GM18511 (cell line): Measurements from ENCODE around the gene STARD3NL.
A peak's percentile ranks its signal among the peaks of the same experiment; 100 is the strongest.
"Not testable (repeated sequence)": the region's sequence is repeated elsewhere in the genome, so short reads cannot be mapped to it uniquely, and the experiment has no call there.

ENCODE experiments used
- ATAC-seq: cut with Tn5 transposase; IDR thresholded peaks from one replicate; pipeline ENCODE4 v1.9.1; 2021; ENCODE audit warnings: mild to moderate bottlenecking, moderate library complexity; ENCODE audit not compliant: unreplicated experiment

The STARD3NL gene

GRCh38 chr7:38178004-38178694 lies at the start of gene STARD3NL:
Gene STARD3NL (plus strand): TSS chr7:38178245. CDS start chr7:38207505, 29,260 bp downstream.
- ATAC-seq = peak; percentile 98

- ATAC-seq = no peak
Measured at GRCh38 chr7:38129162-38129561, 48.9 kb upstream of the STARD3NL start.

- no peak for ATAC-seq
Measured at GRCh38 chr7:38129579-38129978, 48.5 kb upstream of the STARD3NL start.

GRCh38 chr7:38138171-38138570 lies 39.9 kb upstream of the STARD3NL start:
- no peak for ATAC-seq

GRCh38 chr7:38141187-38141586 lies 36.9 kb upstream of the STARD3NL start:
- ATAC-seq = no peak

- ATAC-seq = peak; percentile 87
Measured at GRCh38 chr7:38142736-38143135, 35.3 kb upstream of the STARD3NL start.

GRCh38 chr7:38147005-38147404 lies 31.0 kb upstream of the STARD3NL start:
- no peak for ATAC-seq

- ATAC-seq = no peak
Measured at GRCh38 chr7:38151556-38151955, 26.5 kb upstream of the STARD3NL start.

GRCh38 chr7:38153515-38153914 lies 24.5 kb upstream of the STARD3NL start:
- ATAC-seq = no peak

- no peak for ATAC-seq
Measured at GRCh38 chr7:38154278-38154677, 23.8 kb upstream of the STARD3NL start.

- ATAC-seq = no peak
Measured at GRCh38 chr7:38160003-38160571, 18.0 kb upstream of the STARD3NL start.

- ATAC-seq = no peak
Measured at GRCh38 chr7:38162036-38162435, 16.0 kb upstream of the STARD3NL start.

- ATAC-seq = no peak
Measured at GRCh38 chr7:38163671-38164070, 14.4 kb upstream of the STARD3NL start.

- ATAC-seq = no peak
Measured at GRCh38 chr7:38168890-38169570, 9.0 kb upstream of the STARD3NL start.

GRCh38 chr7:38169847-38170246 lies 8.2 kb upstream of the STARD3NL start:
- peak; percentile 76 for ATAC-seq

- ATAC-seq = peak; percentile 75
Measured at GRCh38 chr7:38171623-38172391, 6.2 kb upstream of the STARD3NL start.

GRCh38 chr7:38175547-38175946 lies 2.5 kb upstream of the STARD3NL start:
- not testable (repeated sequence) for ATAC-seq

- ATAC-seq = no peak
Measured at GRCh38 chr7:38177621-38178003, 433 bp upstream of the STARD3NL start.

GRCh38 chr7:38178695-38179344 lies 775 bp downstream of the STARD3NL start:
- ATAC-seq = peak; percentile 39

GRCh38 chr7:38179776-38180226 lies 1.8 kb downstream of the STARD3NL start:
- no peak for ATAC-seq

GRCh38 chr7:38181111-38181510 lies 3.1 kb downstream of the STARD3NL start:
- no peak for ATAC-seq
